K562 (cell line): ENCODE measurements around the gene FAM124A. TPM values are rescaled to one million over a fixed set of nuclear protein-coding genes. Genes with fewer than 3 reads are reported as not detected.

ENCODE experiments used
- ATAC-seq: fragments of 200-7000 bp; cut with Tn5 transposase; 3 replicates; pipeline ENCODE4 v1.9.1; 2020; ENCODE audit warnings: moderate library complexity
- BruUV-seq: library from RNA; stranded (reverse); fragments of 400-500 nt; replicated peaks from 2 replicates; lab custom pipeline; 2021; lab: Mats Ljungman, UMichigan
- CTCF ChIA-PET: fragments of 300-600 bp; formaldehyde crosslinking; extraction: SDS; loops from one replicate; lab custom pipeline; 2021; ENCODE audit warnings: low intra/inter-chr PET ratio; lab: Yijun Ruan, JAX
- POLR2A ChIA-PET: fragments of 300-600, 350-650 bp; sonication (Branson Sonifier 250); formaldehyde crosslinking; extraction: SDS; loops from one replicate; lab custom pipeline; 2021; ENCODE audit warnings: antibody characterized with exemption, inconsistent platforms; lab: Yijun Ruan, JAX
- DNase-seq, 4 experiments: peaks; one replicate each; pipeline versions ENCODE4 v3.0.0 to v3.0.0-alpha.2; 2011 to 2018; ENCODE audit warnings: low spot score in 3 of 4, mixed read lengths in 3 of 4; ENCODE audit errors: extremely low read depth in 1 of 4
- FAIRE-seq: peaks from 2 replicates; lab custom pipeline; 2011; peaks lifted over from hg19 to GRCh38; lab: Jason Lieb, UNC
- H2AFZ ChIP-seq: 2 replicates; pipeline ENCODE4 v1.6.0; 2011; ENCODE audit warnings: low read depth, low read length, control low read depth, inconsistent platforms
- H3K27ac ChIP-seq: fragments of 200-600 bp; 3 replicates; pipeline ENCODE4 v1.8.0; 2011; ENCODE audit warnings: low read depth, mild to moderate bottlenecking, control low read depth, inconsistent platforms, low read length, moderate library complexity, mixed read lengths; ENCODE audit errors: extremely low read depth
- H3K27me3 ChIP-seq, 2 experiments: fragments of 300-600 bp in 1 of 2; 2 replicates in 1 of 2; 3 replicates in 1 of 2; pipeline versions ENCODE4 v1.6.0 to v1.8.0; 2011; ENCODE audit warnings: inconsistent platforms in 2 of 2, low read length in 2 of 2, mild to moderate bottlenecking in 1 of 2, mixed read lengths in 1 of 2, moderate library complexity in 1 of 2; ENCODE audit not compliant: control insufficient read depth in 2 of 2, insufficient read depth in 2 of 2
- H3K36me3 ChIP-seq: fragments of 300-600 bp; 3 replicates; pipeline ENCODE4 v1.8.0; 2011; ENCODE audit warnings: mild to moderate bottlenecking, low read length, inconsistent platforms; ENCODE audit not compliant: control insufficient read depth, insufficient read depth
- H3K4me1 ChIP-seq, 2 experiments: fragments of 200-600 bp in 1 of 2; replicated peaks in 1 of 2; 2 replicates in 1 of 2; 3 replicates in 1 of 2; pipeline versions ENCODE4 v1.5.1 to v1.8.0; 2011; ENCODE audit warnings: inconsistent platforms in 2 of 2, low read length in 2 of 2, mild to moderate bottlenecking in 1 of 2, mixed read lengths in 1 of 2, moderate library complexity in 1 of 2; ENCODE audit not compliant: control insufficient read depth in 2 of 2, insufficient read depth in 2 of 2
- H3K4me2 ChIP-seq: 2 replicates; pipeline ENCODE4 v1.6.1; 2011; ENCODE audit warnings: low read length, control low read depth, inconsistent platforms, mixed read lengths; ENCODE audit not compliant: insufficient read depth
- H3K4me3 ChIP-seq: fragments of 200-600 bp; sonication (generic), shearing (Covaris generic); 2 replicates; pipeline ENCODE4 v1.5.1; 2016; ENCODE audit warnings: control low read depth, inconsistent platforms
- H3K79me2 ChIP-seq: fragments of 200-600 bp; 3 replicates; pipeline ENCODE4 v1.8.0; 2011; ENCODE audit warnings: low read length, inconsistent platforms; ENCODE audit not compliant: control insufficient read depth, insufficient read depth
- H3K9ac ChIP-seq, 2 experiments: 2 replicates each; pipeline versions ENCODE4 v1.6.0 to v1.6.1; 2011; ENCODE audit warnings: low read depth in 2 of 2, low read length in 2 of 2, control low read depth in 1 of 2, inconsistent platforms in 1 of 2, mild to moderate bottlenecking in 1 of 2, mixed read lengths in 1 of 2; ENCODE audit not compliant: insufficient read depth in 1 of 2
- H3K9me1 ChIP-seq: one replicate; pipeline ENCODE4 v1.6.0; 2011; ENCODE audit warnings: inconsistent platforms, mild to moderate bottlenecking, low read length, moderate library complexity; ENCODE audit not compliant: control insufficient read depth, insufficient read depth
- H3K9me3 ChIP-seq: replicated peaks from 2 replicates; pipeline ENCODE4 v1.5.1; 2011; ENCODE audit warnings: low read depth, low read length, inconsistent platforms; ENCODE audit not compliant: control insufficient read depth, insufficient read depth
- H4K20me1 ChIP-seq: replicated peaks from 2 replicates; pipeline ENCODE4 v1.6.1; 2011; ENCODE audit warnings: low read length, inconsistent platforms, mixed read lengths; ENCODE audit not compliant: control insufficient read depth, insufficient read depth
- ARID3B ChIP-seq: fragments of 250-450 bp; sonication (Bioruptor Pico); IDR thresholded peaks from 2 replicates; pipeline ENCODE4 v1.4.0; 2020; ENCODE audit warnings: borderline replicate concordance
- CREB5 ChIP-seq: fragments of 250-450 bp; sonication (Bioruptor Pico); IDR thresholded peaks from 2 replicates; pipeline ENCODE4 v1.5.0; 2020; ENCODE audit warnings: mild to moderate bottlenecking
- WGBS: fragments of 100-300 bp; shearing (Covaris generic); methylation state at CpG from one replicate; pipeline ENCODE4 v1.1.6; 2016; ENCODE audit warnings: low coverage, mixed read lengths; ENCODE audit not compliant: insufficient coverage; ENCODE audit errors: missing lambda C conversion rate; 5-methylcytosine and 5-hydroxymethylcytosine counted together
- in situ Hi-C: fragments of 300-500 bp; cut with MboI; formaldehyde crosslinking; loops from 4 replicates; pipeline ENCODE4 v1.15.0; 2018; ENCODE audit warnings: inconsistent platforms, mixed read lengths
- intact Hi-C: fragments of 100-400 bp; cut with micrococcal nuclease; formaldehyde crosslinking; loops from 2 replicates; pipeline ENCODE4 v1.14.2; 2022
- polyA plus RNA-seq, 8 experiments: library from polyadenylated mRNA; depleted of rRNA in 4 of 8; stranded (reverse) in 5 of 8; unstranded in 3 of 8; fragments of >200 nt; fragmentation: Nextera tagmentation in 2 of 8; fragmentation: Illumina TruSeq in 1 of 8; extraction: Ambion mirVana in 2 of 8; extraction: Trizol in 1 of 8; gene quantifications; 2 replicates each; pipeline versions ENCODE4 v1.2.1 to v1.2.3, GENCODE V29; 2011 to 2014; ENCODE audit warnings: inconsistent platforms in 1 of 8, missing spikeins in 1 of 8
- total RNA-seq, 7 experiments: library from RNA; depleted of rRNA in 6 of 7; stranded (reverse); fragments of >200 nt in 6 of 7; fragmentation: Illumina TruSeq in 2 of 7; extraction: Trizol in 2 of 7; gene quantifications; 2 replicates each; pipeline versions ENCODE4 v1.2.1 to v1.2.3, GENCODE V29; 2011 to 2021; ENCODE audit warnings: low replicate concordance in 1 of 7
- TF ChIP-seq, protein P1 (sequence below): fragments of 250-450 bp; sonication (Bioruptor Pico); IDR thresholded peaks from 2 replicates; pipeline ENCODE4 v1.8.0; 2022; ENCODE audit warnings: inconsistent platforms, mild to moderate bottlenecking, moderate library complexity, borderline replicate concordance
- TF ChIP-seq, protein P2 (sequence below), 2 experiments: fragments of 200-800 bp in 1 of 2; sonication (Bioruptor generic) in 1 of 2; sonication (generic) in 1 of 2; formaldehyde crosslinking in 1 of 2; IDR thresholded peaks in 1 of 2; conservative IDR thresholded peaks in 1 of 2; 2 replicates each; pipeline versions ENCODE4 v1.5.0 to v1.6.1; 2016 to 2020; ENCODE audit warnings: missing compliant biosample characterization in 1 of 2, missing genetic modification characterization in 1 of 2, missing genetic modification reagents in 1 of 2

FAM124A gene
- total and polyA plus RNA-seq, 9 of the 15 experiments (the other 6 are each of a cell fraction or from before 2014, with no cell fraction given): not detected

GRCh38 chr13:51317262-51317661 lies 95.1 kb downstream of the FAM124A start:
- H3K27ac ChIP-seq: no peak overlapping the region
- WGBS: no CpG with 5 or more reads among the region's 1 CpG
- CTCF ChIA-PET: no interaction called here

More at GRCh38 chr13:51317262-51317661, 95.1 kb downstream of the FAM124A start:
- Histone ChIP-seq H3K4me1 (no peaks in the 10 kb centered on the region), H4K20me1 (no peaks in the 10 kb centered on the region), H3K4me2 (no peak overlapping the region), H3K36me3 (no peaks in the 10 kb centered on the region), H3K9me1 (no peaks in the 10 kb centered on the region), H3K9ac (no peak overlapping the region), H3K9me3 (no peaks in the 10 kb centered on the region), H3K27me3 (peaks cover 5 to 16% of the 10 kb centered on the region in 2 experiments; a peak in 4 of 5 replicates), H3K79me2 (no peaks in the 10 kb centered on the region), H3K4me3 (no peak overlapping the region), H2AFZ (no peak overlapping the region)
- FAIRE-seq (no peak), ATAC-seq (no peak), DNase-seq (no peak)
- intact Hi-C loops: no loop called here
- no TSS peak for BruUV-seq
- POLR2A ChIA-PET: interaction anchor here (0.7 kb wide), 1 partner anchor 14 kb away, joined by 3 read pairs; no protein-coding TSS in a partner anchor
- no peak for TF ChIP-seq ARID3B
- TF ChIP-seq, protein P1, sequence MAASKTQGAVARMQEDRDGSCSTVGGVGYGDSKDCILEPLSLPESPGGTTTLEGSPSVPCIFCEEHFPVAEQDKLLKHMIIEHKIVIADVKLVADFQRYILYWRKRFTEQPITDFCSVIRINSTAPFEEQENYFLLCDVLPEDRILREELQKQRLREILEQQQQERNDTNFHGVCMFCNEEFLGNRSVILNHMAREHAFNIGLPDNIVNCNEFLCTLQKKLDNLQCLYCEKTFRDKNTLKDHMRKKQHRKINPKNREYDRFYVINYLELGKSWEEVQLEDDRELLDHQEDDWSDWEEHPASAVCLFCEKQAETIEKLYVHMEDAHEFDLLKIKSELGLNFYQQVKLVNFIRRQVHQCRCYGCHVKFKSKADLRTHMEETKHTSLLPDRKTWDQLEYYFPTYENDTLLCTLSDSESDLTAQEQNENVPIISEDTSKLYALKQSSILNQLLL: no peak
- TF ChIP-seq, protein P2, sequence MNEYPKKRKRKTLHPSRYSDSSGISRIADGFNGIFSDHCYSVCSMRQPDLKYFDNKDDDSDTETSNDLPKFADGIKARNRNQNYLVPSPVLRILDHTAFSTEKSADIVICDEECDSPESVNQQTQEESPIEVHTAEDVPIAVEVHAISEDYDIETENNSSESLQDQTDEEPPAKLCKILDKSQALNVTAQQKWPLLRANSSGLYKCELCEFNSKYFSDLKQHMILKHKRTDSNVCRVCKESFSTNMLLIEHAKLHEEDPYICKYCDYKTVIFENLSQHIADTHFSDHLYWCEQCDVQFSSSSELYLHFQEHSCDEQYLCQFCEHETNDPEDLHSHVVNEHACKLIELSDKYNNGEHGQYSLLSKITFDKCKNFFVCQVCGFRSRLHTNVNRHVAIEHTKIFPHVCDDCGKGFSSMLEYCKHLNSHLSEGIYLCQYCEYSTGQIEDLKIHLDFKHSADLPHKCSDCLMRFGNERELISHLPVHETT (CRISPR knock-in tag; conservative IDR thresholded peaks at IDR 0.05 in 1 of 2, IDR thresholded peaks at IDR 0.05 in 1 of 2): no peak
- TF ChIP-seq CREB5: no peak
- in situ Hi-C loops: no loop called here
